Epithelial cell of esophagus (primary cell): ENCODE data around the gene XRCC3.

Experiments used
- DNase-seq: peaks from one replicate; pipeline ENCODE4 v3.0.0; 2010; ENCODE audit warnings: low read depth
- H3K4me3 ChIP-seq: 2 replicates; pipeline ENCODE4 v1.5.1; 2011; ENCODE audit warnings: mild to moderate bottlenecking, low read length, control low read depth
- CTCF ChIP-seq: IDR thresholded peaks from 2 replicates; pipeline ENCODE4 v1.5.1; 2011; ENCODE audit warnings: low read depth, mild to moderate bottlenecking, low read length, control low read depth, inconsistent platforms; ENCODE audit not compliant: insufficient read depth; ENCODE audit errors: missing control alignments

The XRCC3 gene

GRCh38 chr14:103753774-103754173, 38.5 kb upstream of the XRCC3 start:
- H3K4me3 ChIP-seq: no peak overlapping the region
- no peak for DNase-seq
- TF ChIP-seq CTCF: no peak

- DNase-seq: no peak
- H3K4me3 ChIP-seq: no peak overlapping the region
- TF ChIP-seq CTCF: no peak
Measured at GRCh38 chr14:103749860-103750259, 34.6 kb upstream of the XRCC3 start.

GRCh38 chr14:103749452-103749851, 34.2 kb upstream of the XRCC3 start:
- no peak overlapping the region for H3K4me3 ChIP-seq
- DNase-seq: no peak
- no peak for TF ChIP-seq CTCF

- TF ChIP-seq CTCF: no peak
- no peak for DNase-seq
- H3K4me3 ChIP-seq: no peak overlapping the region
Measured at GRCh38 chr14:103748534-103748857, 33.2 kb upstream of the XRCC3 start.

- H3K4me3 ChIP-seq: no peak overlapping the region
- DNase-seq: peak; percentile 61
- TF ChIP-seq CTCF: no peak
Measured at GRCh38 chr14:103746701-103747100, 31.4 kb upstream of the XRCC3 start.

GRCh38 chr14:103745424-103745823, 30.2 kb upstream of the XRCC3 start:
- no peak for DNase-seq
- no peak overlapping the region for H3K4me3 ChIP-seq
- TF ChIP-seq CTCF: no peak

- no peak overlapping the region for H3K4me3 ChIP-seq
- no peak for DNase-seq
- no peak for TF ChIP-seq CTCF
Measured at GRCh38 chr14:103744621-103745395, 29.6 kb upstream of the XRCC3 start.
